Astrocyte (in vitro differentiated cells and primary cell): ENCODE measurements around the gene MLPH. TPM values are rescaled to one million over a fixed set of nuclear protein-coding genes. Genes with fewer than 3 reads are reported as not detected.
A peak's percentile ranks its signal among the peaks of the same experiment; 100 is the strongest.

ENCODE experiments used
- DNase-seq: peaks from one replicate; pipeline ENCODE4 v3.0.0-alpha.2; 2010; ENCODE audit warnings: low read depth
- FAIRE-seq: peaks from 2 replicates; lab custom pipeline; 2011; peaks lifted over from hg19 to GRCh38; lab: Jason Lieb, UNC
- H2AFZ ChIP-seq: 2 replicates; pipeline ENCODE4 v1.6.0; 2012; ENCODE audit warnings: low read depth, low read length, inconsistent platforms
- H3K27ac ChIP-seq: 2 replicates; pipeline ENCODE4 v1.5.1; 2011; ENCODE audit warnings: low read depth, low read length, inconsistent platforms
- H3K27me3 ChIP-seq: 2 replicates; pipeline ENCODE4 v1.6.0; 2011; ENCODE audit warnings: low read length, inconsistent platforms; ENCODE audit not compliant: insufficient read depth
- H3K36me3 ChIP-seq: 2 replicates; pipeline ENCODE4 v1.5.1; 2011; ENCODE audit warnings: low read length, inconsistent platforms; ENCODE audit not compliant: insufficient read depth
- H3K4me1 ChIP-seq: 2 replicates; pipeline ENCODE4 v1.5.1; 2011; ENCODE audit warnings: low read length, inconsistent platforms; ENCODE audit not compliant: insufficient read depth
- H3K4me2 ChIP-seq: 2 replicates; pipeline ENCODE4 v1.6.0; 2012; ENCODE audit warnings: low read length, inconsistent platforms
- H3K4me3 ChIP-seq: 2 replicates; pipeline ENCODE4 v1.5.1; 2011; ENCODE audit warnings: low read depth, mild to moderate bottlenecking, low read length, inconsistent platforms; ENCODE audit not compliant: insufficient read depth
- H3K79me2 ChIP-seq: 2 replicates; pipeline ENCODE4 v1.6.0; 2012; ENCODE audit warnings: mild to moderate bottlenecking, low read length, inconsistent platforms; ENCODE audit not compliant: insufficient read depth
- H3K9ac ChIP-seq: 2 replicates; pipeline ENCODE4 v1.6.0; 2012; ENCODE audit warnings: mild to moderate bottlenecking, low read length, inconsistent platforms
- H3K9me3 ChIP-seq: 2 replicates; pipeline ENCODE4 v1.5.1; 2012; ENCODE audit warnings: low read depth, mild to moderate bottlenecking, low read length, inconsistent platforms; ENCODE audit not compliant: insufficient read depth
- H4K20me1 ChIP-seq: 2 replicates; pipeline ENCODE4 v1.6.0; 2012; ENCODE audit warnings: low read length, inconsistent platforms; ENCODE audit not compliant: insufficient read depth
- H3K27ac Mint-ChIP-seq: one replicate; pipeline ENCODE4 v1.8.0; 2021; ENCODE audit warnings: mild to moderate bottlenecking, mixed read lengths; ENCODE audit not compliant: unreplicated experiment
- H3K27me3 Mint-ChIP-seq: one replicate; pipeline ENCODE4 v1.8.0; 2021; ENCODE audit warnings: low read depth, mixed read lengths; ENCODE audit not compliant: unreplicated experiment
- H3K36me3 Mint-ChIP-seq: one replicate; pipeline ENCODE4 v1.8.0; 2021; ENCODE audit warnings: low read depth, mixed read lengths; ENCODE audit not compliant: unreplicated experiment
- H3K4me1 Mint-ChIP-seq: one replicate; pipeline ENCODE4 v1.8.0; 2021; ENCODE audit warnings: low read depth, mixed read lengths; ENCODE audit not compliant: unreplicated experiment
- H3K4me3 Mint-ChIP-seq: one replicate; pipeline ENCODE4 v1.8.0; 2021; ENCODE audit warnings: mild to moderate bottlenecking, moderate library complexity, mixed read lengths; ENCODE audit not compliant: unreplicated experiment
- H3K9me3 Mint-ChIP-seq: one replicate; pipeline ENCODE4 v1.8.0; 2021; ENCODE audit warnings: mild to moderate bottlenecking, mixed read lengths; ENCODE audit not compliant: unreplicated experiment
- CTCF ChIP-seq: IDR thresholded peaks from 2 replicates; pipeline ENCODE4 v1.5.1; 2011; ENCODE audit warnings: low read depth, mild to moderate bottlenecking, inconsistent platforms, low read length, moderate library complexity; ENCODE audit not compliant: insufficient read depth
- EZH2 ChIP-seq: IDR thresholded peaks from 2 replicates; pipeline ENCODE4 v1.6.1; 2012; ENCODE audit warnings: mild to moderate bottlenecking, low read length, inconsistent platforms; ENCODE audit not compliant: insufficient read depth
- total RNA-seq: library from RNA; stranded (reverse); gene quantifications from 2 replicates; pipeline ENCODE4 v1.2.1, GENCODE V29; 2021

Gene MLPH
- total RNA-seq, 1 donor from 2014 or later, result 14.2 TPM

DNA sequence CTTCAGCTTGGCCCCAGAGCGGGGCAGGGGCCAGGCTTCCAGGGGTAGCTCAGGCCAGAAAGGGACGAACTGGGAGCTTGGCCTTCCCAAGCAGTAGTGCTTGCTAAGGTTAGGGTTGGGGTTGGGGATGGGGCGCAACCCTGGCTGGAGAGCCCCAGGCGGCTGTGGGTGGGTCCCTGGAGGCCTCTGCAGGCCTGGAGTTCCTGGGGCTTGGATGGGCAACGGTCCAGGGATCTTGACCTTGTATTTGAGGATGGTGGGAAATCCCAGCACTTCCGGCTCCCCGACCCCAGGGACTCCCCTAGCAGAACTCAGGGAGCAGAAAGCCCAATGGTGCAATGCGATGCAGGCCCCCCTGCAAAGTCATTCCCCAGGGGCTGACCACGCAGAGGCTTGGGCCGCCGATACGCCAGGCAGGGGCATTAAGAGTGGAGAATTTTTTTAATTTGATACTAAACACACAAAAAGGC lies 12.6 kb upstream of the MLPH start:
- H3K27ac Mint-ChIP-seq, result peak overlapping the region; percentile 96
- H3K4me3 ChIP-seq, result peak overlapping the region; percentile 48
- peaks cover 28% of the 10 kb centered on the region for H3K4me1 ChIP-seq
- peak overlapping the region; percentile 93 for H3K4me2 ChIP-seq
- H3K27me3 Mint-ChIP-seq, result peaks cover 12% of the 10 kb centered on the region
- no peaks in the 10 kb centered on the region for H3K9me3 ChIP-seq
- peak overlapping the region; percentile 90 for H3K9ac ChIP-seq
- H4K20me1 ChIP-seq, result no peaks in the 10 kb centered on the region
- H3K36me3 Mint-ChIP-seq, result no peaks in the 10 kb centered on the region
- peaks cover 8% of the 10 kb centered on the region for H3K4me1 Mint-ChIP-seq
- peak overlapping the region; percentile 83 for H3K4me3 Mint-ChIP-seq
- no peaks in the 10 kb centered on the region for H3K27me3 ChIP-seq
- no peaks in the 10 kb centered on the region for H3K36me3 ChIP-seq
- no peak overlapping the region for H2AFZ ChIP-seq
- TF ChIP-seq EZH2 (no peak), CTCF (no peak)
- peaks cover 2% of the 10 kb centered on the region for H3K9me3 Mint-ChIP-seq
- H3K79me2 ChIP-seq, result no peaks in the 10 kb centered on the region
- no peak for DNase-seq
- peak overlapping the region; percentile 95 for H3K27ac ChIP-seq
- FAIRE-seq, result no peak

DNA sequence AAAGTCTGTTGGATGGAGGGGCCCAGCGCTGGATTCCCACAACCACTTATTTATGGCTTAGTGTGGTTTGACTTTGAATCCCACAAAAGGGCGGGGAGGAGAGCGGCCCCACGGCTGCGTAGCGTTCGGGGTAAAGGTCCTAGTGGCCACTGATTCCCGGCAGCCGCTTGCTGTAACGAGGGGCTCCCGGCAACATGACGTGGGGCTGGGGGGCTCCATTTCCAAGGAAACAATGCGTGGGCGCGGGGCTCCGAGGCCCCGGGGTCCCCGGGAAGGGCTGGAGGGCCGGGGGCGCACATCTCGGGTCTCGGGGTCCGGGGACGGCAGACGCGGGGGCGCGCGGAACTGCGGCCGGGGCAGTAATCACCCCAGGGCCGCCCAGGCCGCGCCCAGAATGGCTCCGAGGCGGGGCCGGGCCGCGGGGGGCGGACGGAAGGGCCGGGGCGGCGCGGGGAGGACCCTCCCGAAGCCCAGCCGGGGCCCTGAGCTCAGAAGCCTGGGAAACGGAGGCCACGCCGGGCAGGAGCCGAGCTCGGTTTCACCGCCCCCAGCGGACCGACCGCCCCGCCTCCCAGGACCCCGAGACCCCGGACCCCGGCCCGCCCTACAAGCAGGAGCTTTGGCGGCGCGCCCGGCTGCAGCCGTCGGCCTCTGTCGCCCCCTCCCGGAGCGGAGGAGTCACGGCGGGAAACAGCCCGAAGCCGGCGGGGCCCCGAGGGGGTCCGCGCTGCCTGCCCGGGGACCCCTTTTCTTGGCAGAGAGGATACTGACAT lies 11.9 kb upstream of the MLPH start:
- Mint-ChIP-seq H3K27ac (peak overlapping the region; percentile 96), H3K4me3 (peak overlapping the region; percentile 83), H3K27me3 (peaks cover 13% of the 10 kb centered on the region), H3K9me3 (peaks cover 2% of the 10 kb centered on the region), H3K36me3 (no peaks in the 10 kb centered on the region), H3K4me1 (peaks cover 8% of the 10 kb centered on the region)
- Histone ChIP-seq H3K9me3 (no peaks in the 10 kb centered on the region), H4K20me1 (no peaks in the 10 kb centered on the region), H2AFZ (peak overlapping the region; percentile 64), H3K9ac (peak overlapping the region; percentile 90), H3K27me3 (no peaks in the 10 kb centered on the region), H3K4me1 (peaks cover 28% of the 10 kb centered on the region), H3K79me2 (no peaks in the 10 kb centered on the region), H3K4me2 (peak overlapping the region; percentile 93), H3K36me3 (no peaks in the 10 kb centered on the region), H3K4me3 (peak overlapping the region; percentile 61), H3K27ac (peak overlapping the region; percentile 95)
- TF ChIP-seq CTCF, result peak; percentile 36
- no peak for TF ChIP-seq EZH2
- FAIRE-seq (no peak), DNase-seq (peak; percentile 70)

DNA sequence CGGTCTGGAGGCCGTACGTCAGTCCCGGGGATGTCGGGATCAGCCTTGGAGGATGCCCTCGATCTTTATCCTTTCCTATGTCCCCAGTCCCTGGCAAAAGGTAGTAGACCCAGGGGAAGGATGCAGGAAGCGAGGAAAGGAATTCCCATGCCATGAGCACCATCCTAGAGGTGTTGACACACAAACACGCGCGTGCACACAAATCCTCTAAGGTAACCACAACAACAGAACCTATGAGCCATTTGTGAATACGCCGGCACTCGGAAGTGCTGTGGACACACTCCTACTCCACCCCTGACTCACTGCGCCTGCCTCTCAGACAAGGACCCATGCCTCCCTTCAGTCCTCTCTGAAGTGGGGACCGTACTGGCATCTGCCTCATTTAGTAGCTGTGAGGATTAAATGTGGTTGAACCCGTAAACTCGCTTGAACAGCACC lies 11.3 kb upstream of the MLPH start:
- no peaks in the 10 kb centered on the region for H3K27me3 ChIP-seq
- peak overlapping the region; percentile 77 for H3K4me3 Mint-ChIP-seq

More for the DNA sequence above, 11.3 kb upstream of the MLPH start:
- peak overlapping the region; percentile 93 for H3K4me2 ChIP-seq
- H3K27me3 Mint-ChIP-seq, result peaks cover 15% of the 10 kb centered on the region
- H3K4me1 Mint-ChIP-seq, result peaks cover 8% of the 10 kb centered on the region
- TF ChIP-seq CTCF (no peak), EZH2 (no peak)
- peak overlapping the region; percentile 61 for H3K4me3 ChIP-seq
- H3K36me3 Mint-ChIP-seq, result no peaks in the 10 kb centered on the region
- H3K9me3 Mint-ChIP-seq, result peaks cover 2% of the 10 kb centered on the region
- peak overlapping the region; percentile 90 for H3K9ac ChIP-seq
- no peaks in the 10 kb centered on the region for H3K9me3 ChIP-seq
- H4K20me1 ChIP-seq, result no peaks in the 10 kb centered on the region
- no peaks in the 10 kb centered on the region for H3K79me2 ChIP-seq
- peak overlapping the region; percentile 95 for H3K27ac ChIP-seq
- DNase-seq (peak; percentile 83), FAIRE-seq (peak; percentile 65)
- H3K4me1 ChIP-seq, result peaks cover 28% of the 10 kb centered on the region
- H3K36me3 ChIP-seq, result no peaks in the 10 kb centered on the region
- H2AFZ ChIP-seq, result peak overlapping the region; percentile 64
- H3K27ac Mint-ChIP-seq, result peak overlapping the region; percentile 82
